Measurements from ENCODE around the gene SORT1. TPM values are rescaled to one million over a fixed set of nuclear protein-coding genes. Genes with fewer than 3 reads are reported as not detected.

Gene SORT1
- total and polyA plus RNA-seq, 2 of the 13 experiments (the other 11 are each of a cell fraction or from before 2014, with no cell fraction given): 32.4 to 93.0 TPM

DNA sequence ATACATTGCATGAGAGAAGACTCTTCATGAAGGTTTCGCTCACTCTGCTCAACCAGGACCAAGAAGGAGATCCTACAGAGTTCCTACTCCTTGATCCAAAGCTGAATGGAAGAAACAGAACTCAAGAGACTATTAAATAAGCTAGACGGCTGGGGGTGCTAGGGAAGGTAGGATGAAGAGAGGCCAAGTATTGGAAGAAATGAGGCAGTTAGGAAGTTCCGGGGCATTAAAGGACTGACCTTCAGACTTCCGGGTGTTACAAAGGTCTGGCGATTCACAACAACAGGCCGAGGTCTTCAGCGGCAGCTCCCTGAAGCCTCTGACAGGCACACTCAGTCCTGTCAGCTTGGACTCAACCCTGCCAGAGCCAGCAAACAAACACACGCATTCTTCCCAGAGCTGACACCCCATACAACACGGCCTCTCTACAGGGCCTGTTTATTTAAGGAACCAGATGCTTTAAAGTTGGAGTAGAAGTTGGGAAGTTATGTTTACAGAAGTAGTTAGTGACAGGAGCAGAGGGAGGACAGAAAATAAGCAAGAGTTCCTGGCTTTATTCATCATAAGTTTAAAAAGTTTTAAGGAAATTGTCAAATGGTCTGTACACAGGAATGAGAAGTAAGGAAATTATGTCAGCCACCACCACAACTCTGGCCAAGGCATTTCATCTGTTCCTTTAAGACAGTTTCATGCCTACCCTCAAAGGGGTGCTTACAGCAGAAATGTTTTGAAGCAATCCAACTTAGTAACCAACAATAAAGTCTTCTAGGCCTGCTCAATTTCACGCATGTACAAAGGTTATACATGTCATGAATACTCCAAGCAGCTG is 4.7 kb downstream of the SORT1 start (continued):
- peak; percentile 84; the same call in 1 of the 2 replicates for TF ChIP-seq ZFX (CRISPR knock-in tag; IDR thresholded peaks at IDR 0.05; ENCODE audit: low read depth)
- TF ChIP-seq, protein P1, sequence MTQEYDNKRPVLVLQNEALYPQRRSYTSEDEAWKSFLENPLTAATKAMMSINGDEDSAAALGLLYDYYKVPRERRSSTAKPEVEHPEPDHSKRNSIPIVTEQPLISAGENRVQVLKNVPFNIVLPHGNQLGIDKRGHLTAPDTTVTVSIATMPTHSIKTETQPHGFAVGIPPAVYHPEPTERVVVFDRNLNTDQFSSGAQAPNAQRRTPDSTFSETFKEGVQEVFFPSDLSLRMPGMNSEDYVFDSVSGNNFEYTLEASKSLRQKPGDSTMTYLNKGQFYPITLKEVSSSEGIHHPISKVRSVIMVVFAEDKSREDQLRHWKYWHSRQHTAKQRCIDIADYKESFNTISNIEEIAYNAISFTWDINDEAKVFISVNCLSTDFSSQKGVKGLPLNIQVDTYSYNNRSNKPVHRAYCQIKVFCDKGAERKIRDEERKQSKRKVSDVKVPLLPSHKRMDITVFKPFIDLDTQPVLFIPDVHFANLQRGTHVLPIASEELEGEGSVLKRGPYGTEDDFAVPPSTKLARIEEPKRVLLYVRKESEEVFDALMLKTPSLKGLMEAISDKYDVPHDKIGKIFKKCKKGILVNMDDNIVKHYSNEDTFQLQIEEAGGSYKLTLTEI (CRISPR knock-in tag; conservative IDR thresholded peaks at IDR 0.05): no peak
- TF ChIP-seq MAF1 (CRISPR knock-in tag; IDR thresholded peaks at IDR 0.05; ENCODE audit: borderline replicate concordance): no peak
- TF ChIP-seq, protein P2, sequence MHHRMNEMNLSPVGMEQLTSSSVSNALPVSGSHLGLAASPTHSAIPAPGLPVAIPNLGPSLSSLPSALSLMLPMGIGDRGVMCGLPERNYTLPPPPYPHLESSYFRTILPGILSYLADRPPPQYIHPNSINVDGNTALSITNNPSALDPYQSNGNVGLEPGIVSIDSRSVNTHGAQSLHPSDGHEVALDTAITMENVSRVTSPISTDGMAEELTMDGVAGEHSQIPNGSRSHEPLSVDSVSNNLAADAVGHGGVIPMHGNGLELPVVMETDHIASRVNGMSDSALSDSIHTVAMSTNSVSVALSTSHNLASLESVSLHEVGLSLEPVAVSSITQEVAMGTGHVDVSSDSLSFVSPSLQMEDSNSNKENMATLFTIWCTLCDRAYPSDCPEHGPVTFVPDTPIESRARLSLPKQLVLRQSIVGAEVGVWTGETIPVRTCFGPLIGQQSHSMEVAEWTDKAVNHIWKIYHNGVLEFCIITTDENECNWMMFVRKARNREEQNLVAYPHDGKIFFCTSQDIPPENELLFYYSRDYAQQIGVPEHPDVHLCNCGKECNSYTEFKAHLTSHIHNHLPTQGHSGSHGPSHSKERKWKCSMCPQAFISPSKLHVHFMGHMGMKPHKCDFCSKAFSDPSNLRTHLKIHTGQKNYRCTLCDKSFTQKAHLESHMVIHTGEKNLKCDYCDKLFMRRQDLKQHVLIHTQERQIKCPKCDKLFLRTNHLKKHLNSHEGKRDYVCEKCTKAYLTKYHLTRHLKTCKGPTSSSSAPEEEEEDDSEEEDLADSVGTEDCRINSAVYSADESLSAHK (CRISPR knock-in tag; IDR thresholded peaks at IDR 0.05; ENCODE audit: borderline replicate concordance): no peak
- peak; percentile 52; the same call in 1 of the 2 replicates for TF ChIP-seq TRIM24 (CRISPR knock-in tag; IDR thresholded peaks at IDR 0.05)
- 0 out of 2 replicates have a peak, but pooled peaks have one; percentile 19 for TF ChIP-seq ZNF143 (CRISPR knock-in tag; IDR thresholded peaks at IDR 0.05)
- TF ChIP-seq ZEB1 (IDR thresholded peaks at IDR 0.05; ENCODE audit: insufficient replicate concordance, low read depth): peak; percentile 27
- TF ChIP-seq, protein P3, sequence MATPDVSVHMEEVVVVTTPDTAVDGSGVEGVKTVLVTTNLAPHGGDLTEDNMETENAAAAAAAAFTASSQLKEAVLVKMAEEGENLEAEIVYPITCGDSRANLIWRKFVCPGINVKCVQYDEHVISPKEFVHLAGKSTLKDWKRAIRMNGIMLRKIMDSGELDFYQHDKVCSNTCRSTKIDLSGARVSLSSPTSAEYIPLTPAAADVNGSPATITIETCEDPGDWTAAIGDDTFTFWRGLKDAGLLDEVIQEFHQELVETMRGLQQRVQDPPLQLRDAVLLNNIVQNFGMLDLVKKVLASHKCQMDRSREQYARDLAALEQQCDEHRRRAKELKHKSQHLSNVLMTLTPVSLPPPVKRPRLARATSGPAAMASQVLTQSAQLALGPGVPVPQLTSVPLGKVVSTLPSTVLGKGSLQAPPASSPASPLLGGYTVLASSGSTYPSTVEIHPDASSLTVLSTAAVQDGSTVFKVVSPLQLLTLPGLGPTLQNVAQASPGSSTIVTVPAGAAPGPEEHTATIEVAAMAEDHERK (CRISPR knock-in tag; IDR thresholded peaks at IDR 0.05; ENCODE audit: low read depth): no peak
- TF ChIP-seq FOXA1 (IDR thresholded peaks at IDR 0.05): peak; percentile 85
- peak; percentile 93 for TF ChIP-seq FOXA1 (CRISPR knock-in tag; IDR thresholded peaks at IDR 0.05)
- no peak for TF ChIP-seq ZNF329 (CRISPR knock-in tag; IDR thresholded peaks at IDR 0.05; ENCODE audit: low read depth)
- TF ChIP-seq HOXA7 (CRISPR knock-in tag; IDR thresholded peaks at IDR 0.05): no peak
- TF ChIP-seq, protein P4, sequence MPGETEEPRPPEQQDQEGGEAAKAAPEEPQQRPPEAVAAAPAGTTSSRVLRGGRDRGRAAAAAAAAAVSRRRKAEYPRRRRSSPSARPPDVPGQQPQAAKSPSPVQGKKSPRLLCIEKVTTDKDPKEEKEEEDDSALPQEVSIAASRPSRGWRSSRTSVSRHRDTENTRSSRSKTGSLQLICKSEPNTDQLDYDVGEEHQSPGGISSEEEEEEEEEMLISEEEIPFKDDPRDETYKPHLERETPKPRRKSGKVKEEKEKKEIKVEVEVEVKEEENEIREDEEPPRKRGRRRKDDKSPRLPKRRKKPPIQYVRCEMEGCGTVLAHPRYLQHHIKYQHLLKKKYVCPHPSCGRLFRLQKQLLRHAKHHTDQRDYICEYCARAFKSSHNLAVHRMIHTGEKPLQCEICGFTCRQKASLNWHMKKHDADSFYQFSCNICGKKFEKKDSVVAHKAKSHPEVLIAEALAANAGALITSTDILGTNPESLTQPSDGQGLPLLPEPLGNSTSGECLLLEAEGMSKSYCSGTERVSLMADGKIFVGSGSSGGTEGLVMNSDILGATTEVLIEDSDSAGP (CRISPR knock-in tag; IDR thresholded peaks at IDR 0.05; ENCODE audit: borderline replicate concordance): peak; percentile 65
- TF ChIP-seq, protein P5, sequence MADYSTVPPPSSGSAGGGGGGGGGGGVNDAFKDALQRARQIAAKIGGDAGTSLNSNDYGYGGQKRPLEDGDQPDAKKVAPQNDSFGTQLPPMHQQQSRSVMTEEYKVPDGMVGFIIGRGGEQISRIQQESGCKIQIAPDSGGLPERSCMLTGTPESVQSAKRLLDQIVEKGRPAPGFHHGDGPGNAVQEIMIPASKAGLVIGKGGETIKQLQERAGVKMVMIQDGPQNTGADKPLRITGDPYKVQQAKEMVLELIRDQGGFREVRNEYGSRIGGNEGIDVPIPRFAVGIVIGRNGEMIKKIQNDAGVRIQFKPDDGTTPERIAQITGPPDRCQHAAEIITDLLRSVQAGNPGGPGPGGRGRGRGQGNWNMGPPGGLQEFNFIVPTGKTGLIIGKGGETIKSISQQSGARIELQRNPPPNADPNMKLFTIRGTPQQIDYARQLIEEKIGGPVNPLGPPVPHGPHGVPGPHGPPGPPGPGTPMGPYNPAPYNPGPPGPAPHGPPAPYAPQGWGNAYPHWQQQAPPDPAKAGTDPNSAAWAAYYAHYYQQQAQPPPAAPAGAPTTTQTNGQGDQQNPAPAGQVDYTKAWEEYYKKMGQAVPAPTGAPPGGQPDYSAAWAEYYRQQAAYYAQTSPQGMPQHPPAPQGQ (CRISPR knock-in tag; IDR thresholded peaks at IDR 0.05; ENCODE audit: borderline replicate concordance): no peak; the same call in 1 of the 2 replicates
- TF ChIP-seq JDP2 (CRISPR knock-in tag; IDR thresholded peaks at IDR 0.05; ENCODE audit: borderline replicate concordance): no peak
- peak; percentile 94 for TF ChIP-seq KAT8 (CRISPR knock-in tag; IDR thresholded peaks at IDR 0.05)
- peak; percentile 69; the same call in 1 of the 2 replicates for TF ChIP-seq NCOR1 (IDR thresholded peaks at IDR 0.05; ENCODE audit: borderline replicate concordance, low read length)
- no peak for TF ChIP-seq KDM1A (CRISPR knock-in tag; IDR thresholded peaks at IDR 0.05)
- TF ChIP-seq MBNL3 (CRISPR knock-in tag; conservative IDR thresholded peaks at IDR 0.05): no peak
- TF ChIP-seq ZSCAN12 (CRISPR knock-in tag; IDR thresholded peaks at IDR 0.05): 0 out of 2 replicates have a peak, but pooled peaks have one; percentile 65
